Measurements from ENCODE around the gene CIB4. TPM values are rescaled to one million over a fixed set of nuclear protein-coding genes. Genes with fewer than 3 reads are reported as not detected.

The CIB4 gene
- not detected for total RNA-seq

- H3K4me3 ChIP-seq = no peak within 1 kb of the TSS
- TF ChIP-seq POLR2A (IDR thresholded peaks at IDR 0.05) = no peak
- TF ChIP-seq CTCF (IDR thresholded peaks at IDR 0.05) = no peak
- no peaks in the 10 kb centered on the region for H3K27me3 ChIP-seq
- H3K36me3 ChIP-seq (replicated peaks in 1 of 2; ENCODE audit: insufficient read depth in 1 of 2, low read depth in 2 of 2) = no peaks in the 10 kb centered on the region
- 61 to 66% methylated on average over 8 of the region's 8 CpGs for WGBS, 2 donors
- H3K27ac ChIP-seq = no peak within 1 kb of the TSS
- ATAC-seq (peak; percentile 86), DNase-seq (peak; percentile 57 to 81 (median 73))
- no peaks in the 10 kb centered on the region for H3K9me3 ChIP-seq
- intact Hi-C loops (cut with DNase I) = no loop called here
- peaks cover 9% of the 10 kb centered on the region for H3K4me1 ChIP-seq
Measured at GRCh38 chr2:26640781-26641564, at the start of gene CIB4. TSS of gene CIB4 (minus strand) at chr2:26641366. CDS start at chr2:26641314, 52 bp downstream.

GRCh38 chr2:26687801-26688200 lies 46.6 kb upstream of the CIB4 start:
- TF ChIP-seq POLR2A (IDR thresholded peaks at IDR 0.05) = no peak
- TF ChIP-seq CTCF (IDR thresholded peaks at IDR 0.05) = no peak
- ATAC-seq (peak; percentile 49), DNase-seq (peak; percentile 66 to 83 (median 79))
- Histone ChIP-seq H3K27me3 (no peaks in the 10 kb centered on the region), H3K9me3 (no peaks in the 10 kb centered on the region), H3K36me3 (replicated peaks in 1 of 2; ENCODE audit: insufficient read depth in 1 of 2, low read depth in 2 of 2) (no peaks in the 10 kb centered on the region), H3K4me1 (peaks cover 59% of the 10 kb centered on the region), H3K27ac (peak overlapping the region; percentile 57 to 79 (median 64)), H3K4me3 (no peak overlapping the region)
- 18 to 21% methylated on average over 5 of the region's 5 CpGs for WGBS, 2 donors
- intact Hi-C loops (cut with DNase I) = loop anchor here (10.0 kb wide), 1 partner anchor 47 kb away; no protein-coding TSS in a partner anchor

- 41 to 48% methylated on average over 3 to 4 of the region's 4 CpGs for WGBS, 2 donors
- peak overlapping the region; percentile 57 to 79 (median 64) for H3K27ac ChIP-seq
- TF ChIP-seq CTCF (IDR thresholded peaks at IDR 0.05) (no peak), POLR2A (IDR thresholded peaks at IDR 0.05) (no peak)
Measured at GRCh38 chr2:26687328-26687727, 46.2 kb upstream of the CIB4 start.

GRCh38 chr2:26685989-26686839 lies 45.0 kb upstream of the CIB4 start:
- Histone ChIP-seq H3K4me3 (no peak overlapping the region), H3K27ac (peak overlapping the region; percentile 45 to 79 (median 60)), H3K9me3 (no peaks in the 10 kb centered on the region), H3K4me1 (peaks cover 47% of the 10 kb centered on the region), H3K27me3 (no peaks in the 10 kb centered on the region), H3K36me3 (replicated peaks in 1 of 2; ENCODE audit: insufficient read depth in 1 of 2, low read depth in 2 of 2) (no peaks in the 10 kb centered on the region)
- intact Hi-C loops (cut with DNase I) = loop anchor here (10.0 kb wide), 1 partner anchor 49 kb away; no protein-coding TSS in a partner anchor
- 10 to 22% methylated on average over 7 to 16 of the region's 16 CpGs for WGBS, 2 donors
- ATAC-seq = peak; percentile 57
- peak; percentile 58 to 76 (median 68) for DNase-seq
- peak in 1 of 7 experiments; percentile 18 for TF ChIP-seq CTCF (IDR thresholded peaks at IDR 0.05)
- TF ChIP-seq POLR2A (IDR thresholded peaks at IDR 0.05) = no peak

More at GRCh38 chr2:26687328-26687727, 46.2 kb upstream of the CIB4 start:
- peaks cover 58% of the 10 kb centered on the region for H3K4me1 ChIP-seq
- DNase-seq (peak in 1 of 4 donors; percentile 62), ATAC-seq (peak; percentile 13)
- intact Hi-C loops (cut with DNase I) = loop anchor here (10.0 kb wide), 1 partner anchor 47 kb away; no protein-coding TSS in a partner anchor
- H3K9me3 ChIP-seq = no peaks in the 10 kb centered on the region
- no peaks in the 10 kb centered on the region for H3K27me3 ChIP-seq
- H3K36me3 ChIP-seq (replicated peaks in 1 of 2; ENCODE audit: insufficient read depth in 1 of 2, low read depth in 2 of 2) = no peaks in the 10 kb centered on the region
- H3K4me3 ChIP-seq = no peak overlapping the region
